ENCODE results near the gene DOCK3.
"Not testable (repeated sequence)": the region's sequence is repeated elsewhere in the genome, so short reads cannot be mapped to it uniquely, and the experiment has no call there.

Gene DOCK3

DNA sequence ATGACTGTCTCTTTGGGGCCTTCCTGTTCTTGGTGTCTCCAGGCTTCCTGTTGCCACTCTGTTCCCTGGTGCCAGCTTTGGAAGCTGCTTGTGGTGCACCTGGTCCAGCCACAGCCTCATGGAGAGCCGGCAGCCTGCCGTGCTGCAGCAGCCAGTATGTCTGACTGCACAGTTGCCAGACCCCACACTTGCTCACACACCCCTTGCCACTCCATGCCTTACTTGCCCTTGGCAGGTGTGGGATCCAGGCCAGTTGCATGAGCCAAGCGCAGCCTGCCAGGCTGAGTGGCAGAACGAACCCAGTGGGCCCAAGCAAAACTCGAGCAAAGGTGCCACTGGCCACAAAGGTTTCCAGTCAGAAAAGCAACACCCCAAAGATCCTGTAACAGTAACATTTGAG is 309.2 kb downstream of the DOCK3 start:
- no peak for DNase-seq (ENCODE audit: low read depth)

DNA sequence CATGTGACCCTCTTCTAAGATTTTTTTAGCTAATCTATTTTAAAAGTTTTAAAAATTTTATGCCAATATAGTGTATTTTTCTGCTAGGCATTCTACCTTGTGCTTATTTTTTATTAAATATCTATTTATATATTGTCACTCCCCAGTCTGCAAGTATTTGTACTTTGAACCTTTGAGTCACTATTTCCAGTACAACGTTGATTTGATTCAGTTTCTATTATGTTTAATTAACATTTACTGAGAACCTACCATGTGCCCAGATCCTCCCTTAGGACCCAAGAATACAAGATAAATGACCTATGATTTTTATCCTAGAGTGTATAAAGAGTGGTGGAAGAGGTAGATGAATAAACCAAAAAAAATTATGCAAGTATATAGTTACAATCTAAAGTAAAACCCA is 311.2 kb downstream of the DOCK3 start:
- DNase-seq (ENCODE audit: low read depth): no peak

DNA sequence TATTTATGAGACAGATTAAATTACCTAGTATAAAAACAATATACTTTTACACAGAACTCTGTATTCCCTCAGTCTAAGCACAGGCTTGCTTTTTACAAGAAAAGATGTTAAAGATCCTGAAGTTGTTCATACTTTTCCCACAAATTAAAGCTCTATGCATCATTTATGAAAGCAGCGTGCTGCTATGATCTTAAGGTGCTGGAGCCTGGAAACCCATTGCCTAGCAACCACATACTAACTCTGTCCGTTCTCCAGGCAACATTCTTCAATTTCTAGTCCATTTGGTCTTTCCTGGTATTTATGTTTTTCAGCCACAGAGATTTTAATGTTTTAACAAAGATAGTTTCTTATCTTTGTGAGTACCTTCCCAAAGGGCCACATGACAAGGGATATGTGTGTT is 312.0 kb downstream of the DOCK3 start:
- no peak for DNase-seq (ENCODE audit: low read depth)

DNA sequence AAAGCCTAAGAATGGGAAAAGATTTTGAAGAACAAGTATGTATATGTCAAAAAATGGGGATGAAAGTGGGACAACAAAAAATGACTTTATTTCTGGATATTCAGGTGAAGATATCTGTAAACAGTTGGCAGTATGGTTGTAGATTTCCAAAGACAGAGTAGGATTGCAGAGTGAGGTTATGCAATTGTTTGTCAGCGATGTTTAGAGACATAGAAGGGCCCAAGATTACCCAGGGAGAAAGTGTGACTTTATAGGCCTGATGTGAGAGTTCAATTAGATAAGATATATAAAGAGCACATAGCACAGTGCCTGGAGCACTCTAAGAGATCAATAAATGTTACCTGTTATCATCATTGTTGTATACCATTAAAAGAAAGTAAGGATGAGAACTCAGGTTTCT is 319.8 kb downstream of the DOCK3 start:
- DNase-seq (ENCODE audit: low read depth): no peak

DNA sequence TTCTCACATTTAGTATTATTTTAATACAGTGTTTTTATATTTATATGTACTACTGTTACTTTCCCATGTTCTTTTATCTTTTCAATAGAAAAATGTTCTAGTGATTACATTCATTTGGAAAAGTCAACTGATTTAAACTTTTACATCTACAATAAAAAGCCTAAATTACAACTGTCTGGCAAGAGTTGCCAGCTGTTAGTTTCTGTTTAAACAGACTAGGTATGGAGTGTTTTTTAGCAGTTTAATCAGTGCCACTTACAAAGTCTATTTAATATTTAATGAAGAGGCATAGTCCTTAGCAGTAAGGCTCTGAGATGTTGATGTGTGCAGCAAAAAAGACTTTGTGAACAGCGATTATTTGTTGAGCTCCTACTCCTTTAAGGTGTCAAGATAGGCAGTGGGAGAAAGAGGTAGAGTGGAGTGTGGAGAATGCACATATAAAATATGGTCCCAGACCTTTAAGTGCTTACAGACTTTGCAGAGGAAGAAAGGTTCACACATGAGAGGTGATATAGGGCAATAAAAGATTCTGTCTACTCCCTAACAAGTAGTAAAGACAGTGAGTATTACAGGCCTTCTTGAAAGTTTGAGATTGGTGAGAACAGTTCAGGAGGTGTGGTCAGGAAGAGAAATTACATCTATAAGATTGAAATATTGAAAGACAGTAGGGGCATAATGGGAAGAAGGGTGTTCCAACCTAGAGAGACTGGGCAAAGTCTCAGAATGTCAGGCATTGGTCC is 320.5 kb downstream of the DOCK3 start:
- no peak for DNase-seq (ENCODE audit: low read depth)

DNA sequence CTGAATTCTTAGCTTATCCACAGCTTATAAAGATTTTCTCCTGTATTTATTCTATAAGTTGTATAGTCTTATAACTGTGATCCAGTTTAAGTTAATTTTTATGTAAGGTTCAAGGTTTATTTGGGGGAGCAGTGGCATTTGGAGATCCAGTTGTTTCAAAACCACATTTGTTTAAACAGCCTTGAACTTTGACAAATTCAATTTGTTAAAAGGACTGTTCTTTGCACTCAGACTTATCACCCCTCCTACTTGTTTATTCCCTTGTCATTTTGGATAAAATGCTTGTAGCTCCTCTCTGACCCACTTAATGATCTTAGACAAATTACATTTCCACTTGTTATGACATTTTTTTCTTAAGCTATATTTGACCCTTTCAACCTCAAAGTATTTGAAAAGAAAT is 327.8 kb downstream of the DOCK3 start:
- no peak for DNase-seq (ENCODE audit: low read depth)

DNA sequence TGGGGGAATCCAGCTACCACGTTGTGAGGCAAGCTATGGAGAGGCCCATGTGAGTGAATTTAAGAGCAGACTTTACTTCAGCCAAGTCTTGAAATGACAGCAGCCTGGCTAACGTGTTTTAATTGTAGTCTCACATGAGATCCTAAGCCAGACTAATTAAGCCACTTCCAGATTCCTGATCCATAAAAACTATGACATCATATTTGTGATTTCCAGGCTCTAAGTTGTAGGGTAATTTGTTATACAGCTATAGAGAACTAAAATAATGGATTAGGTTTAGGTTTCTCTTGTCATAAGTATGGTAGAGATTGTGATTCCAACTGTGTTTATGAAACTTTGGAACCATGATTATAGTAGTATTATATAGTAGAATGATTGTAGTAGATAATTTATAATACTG is 329.5 kb downstream of the DOCK3 start:
- no peak for DNase-seq (ENCODE audit: low read depth)

DNA sequence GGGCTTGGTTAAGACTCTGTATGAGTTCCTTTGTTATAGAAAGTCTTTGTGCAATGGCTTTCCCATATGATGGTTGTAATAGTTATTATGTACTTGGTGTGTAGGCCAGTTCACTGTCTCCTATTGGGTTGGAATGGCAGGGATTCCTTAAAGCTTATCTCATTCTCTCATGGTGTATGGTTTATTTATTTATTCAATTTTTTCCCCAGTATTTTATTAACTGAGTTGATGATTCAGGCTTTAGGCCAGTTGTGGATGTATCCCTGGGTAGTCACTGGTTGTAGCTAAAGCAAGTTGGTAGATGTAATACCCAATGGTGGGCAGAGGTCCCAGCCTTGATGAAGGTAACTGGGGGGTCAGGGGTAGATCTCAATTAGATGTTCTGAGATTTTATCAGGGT is 349.4 kb downstream of the DOCK3 start:
- DNase-seq (ENCODE audit: low read depth): no peak

DNA sequence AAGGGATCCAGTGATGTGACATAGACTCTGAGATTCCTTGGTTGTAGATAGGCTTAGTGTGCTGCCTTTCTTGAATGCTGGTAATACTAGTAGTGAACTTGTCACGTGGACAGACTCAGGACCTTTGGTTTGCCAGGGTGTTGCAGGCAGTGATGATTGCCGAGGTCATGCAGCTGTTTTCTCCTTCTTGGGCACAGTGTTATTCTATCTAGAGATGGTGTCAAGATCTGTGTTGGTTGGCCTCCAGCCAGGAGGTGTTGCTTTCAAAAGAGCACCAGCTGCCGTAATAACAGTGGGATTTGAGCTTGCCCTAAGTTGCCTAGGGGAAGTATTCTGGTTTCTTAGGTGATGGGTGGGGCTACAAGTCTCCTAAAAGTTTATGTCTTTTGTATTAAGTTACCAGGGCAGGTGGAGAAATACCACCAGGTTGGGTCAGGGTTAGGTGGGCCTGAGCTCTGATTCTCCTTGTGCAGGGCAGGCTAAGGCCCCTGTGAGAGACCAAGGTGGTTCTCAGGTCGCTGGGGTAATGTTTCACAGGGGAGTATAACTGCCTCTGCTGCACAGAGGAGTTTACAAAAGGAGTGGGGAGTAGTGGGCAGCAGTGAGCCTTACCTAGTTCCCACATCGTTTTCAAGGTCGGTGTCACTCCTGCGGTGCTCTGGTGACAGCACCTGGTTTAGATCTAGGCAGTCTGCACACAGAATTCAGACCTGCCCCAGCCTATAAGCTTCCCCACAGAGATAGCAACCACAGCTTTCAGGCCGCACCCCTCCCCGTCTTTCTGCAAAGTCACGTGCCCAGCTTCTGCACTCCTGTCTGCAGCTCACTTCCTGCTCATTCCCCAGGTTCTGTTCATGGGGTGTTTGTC is 350.3 kb downstream of the DOCK3 start:
- DNase-seq (ENCODE audit: low read depth): peak; percentile 12

DNA sequence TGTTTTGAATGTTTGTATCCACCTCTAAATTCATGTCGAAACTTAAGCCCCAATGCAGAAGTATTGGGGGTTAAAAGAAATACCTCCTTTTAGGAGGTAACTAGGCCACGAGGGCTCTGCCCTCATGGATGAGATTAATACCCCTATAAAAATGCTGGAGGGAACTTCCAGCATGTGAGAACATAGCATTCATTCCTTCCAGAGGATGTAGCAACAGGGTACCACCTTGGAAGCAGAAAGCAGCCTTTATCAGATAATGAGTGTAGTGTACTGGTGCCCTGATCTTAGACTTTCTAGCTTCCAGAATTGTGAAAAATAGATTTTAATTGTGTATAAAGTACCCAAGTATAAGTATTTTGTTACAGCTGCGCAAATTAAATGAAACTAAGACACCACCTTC is 356.9 kb downstream of the DOCK3 start:
- DNase-seq (ENCODE audit: low read depth): no peak

DNA sequence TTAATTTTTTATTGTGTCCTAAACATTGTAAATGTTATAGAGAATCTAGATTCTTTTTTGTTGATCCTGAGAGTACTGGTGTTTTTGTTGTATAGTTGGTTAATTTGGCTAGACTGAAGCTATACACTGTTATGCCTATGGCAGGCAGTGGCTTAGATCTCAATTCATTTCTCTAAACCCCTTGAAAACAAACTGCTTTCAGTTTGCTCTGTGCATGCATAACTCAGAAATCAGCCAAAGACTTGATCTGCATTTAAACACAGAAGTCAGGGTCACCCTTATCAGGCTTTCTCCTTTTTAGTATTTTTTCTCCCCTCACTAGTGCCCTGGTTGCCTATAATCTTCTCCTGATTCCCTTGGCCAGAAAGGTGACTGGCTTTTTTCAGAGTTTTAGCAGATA is 360.9 kb downstream of the DOCK3 start:
- no peak for DNase-seq (ENCODE audit: low read depth)

DNA sequence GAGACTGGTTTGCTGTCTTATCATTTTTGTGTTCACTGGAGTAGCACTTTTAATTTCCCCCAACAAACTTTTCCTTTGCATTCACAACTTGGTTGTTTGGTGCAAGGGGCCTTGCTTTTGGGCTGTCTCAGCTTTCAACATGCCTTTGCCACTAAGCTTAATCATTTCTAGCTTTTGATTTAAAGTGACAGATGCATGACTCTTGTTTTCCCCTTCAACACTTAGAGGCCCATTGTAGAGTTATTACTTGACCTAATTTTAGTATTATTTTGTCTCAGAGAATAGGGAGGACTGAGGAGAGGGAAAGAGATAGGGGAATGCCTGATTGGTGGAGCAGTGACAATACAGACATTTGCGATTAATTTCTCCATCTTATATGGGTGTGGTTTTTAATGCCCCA is 370.3 kb downstream of the DOCK3 start:
- DNase-seq (ENCODE audit: low read depth): no peak

DNA sequence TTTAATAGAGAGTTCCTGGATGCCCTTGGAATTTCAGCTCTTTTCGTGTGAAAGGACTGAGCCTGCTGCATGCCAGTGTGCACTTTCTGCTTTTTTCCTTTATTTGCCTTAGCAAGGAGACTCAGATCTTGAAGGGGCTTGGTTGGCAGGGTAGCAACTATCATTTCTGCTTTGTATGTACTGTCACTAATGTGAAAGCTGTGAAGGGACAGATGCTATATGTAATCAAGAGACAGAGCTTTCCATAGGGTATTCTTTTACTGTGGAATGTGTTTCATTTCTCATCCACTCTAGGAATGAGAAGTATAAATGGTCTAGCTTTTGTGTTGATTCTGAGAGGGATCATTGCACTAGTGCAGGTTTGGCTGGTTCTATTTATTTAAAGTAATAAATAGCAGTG is 377.8 kb downstream of the DOCK3 start:
- no peak for DNase-seq (ENCODE audit: low read depth)

DNA sequence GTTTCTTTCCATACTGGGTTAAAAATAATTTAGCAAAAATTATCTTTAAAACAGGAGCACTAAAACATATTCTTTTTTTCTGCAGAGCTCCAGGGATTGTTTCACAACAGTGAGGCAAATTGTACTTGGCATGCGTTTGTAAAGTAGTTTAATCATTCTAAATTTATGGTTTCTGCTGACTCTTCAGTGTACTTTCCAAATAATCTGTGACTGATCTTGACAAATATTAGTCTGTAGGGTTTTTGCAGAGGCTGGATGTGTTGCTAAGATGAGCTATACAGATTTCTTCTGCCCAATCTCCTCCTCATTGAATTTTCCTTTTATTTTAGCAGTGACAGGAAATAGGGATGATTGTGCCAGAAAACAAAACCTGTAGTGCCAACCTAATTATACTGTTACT is 382.4 kb downstream of the DOCK3 start:
- no peak for DNase-seq (ENCODE audit: low read depth)

DNA sequence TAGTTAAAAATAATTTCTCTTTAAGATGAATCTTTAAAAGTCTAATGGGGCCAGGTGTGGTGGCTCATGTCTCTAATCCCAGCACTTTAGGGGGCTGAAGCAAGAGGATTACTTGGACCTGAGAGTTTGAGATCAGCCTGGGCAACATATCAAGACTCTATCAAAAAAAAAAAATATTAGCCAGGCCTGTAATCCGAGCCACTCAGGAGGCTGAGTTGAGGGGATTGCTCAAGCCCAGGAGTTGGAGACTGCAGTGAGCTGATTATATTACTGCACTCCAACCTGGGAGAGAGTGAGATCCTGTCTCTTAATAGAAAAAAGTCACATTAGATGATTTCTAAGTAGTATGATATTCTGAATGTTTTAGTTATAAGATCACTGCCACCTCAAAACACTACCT is 388.3 kb downstream of the DOCK3 start:
- no peak for DNase-seq (ENCODE audit: low read depth)

DNA sequence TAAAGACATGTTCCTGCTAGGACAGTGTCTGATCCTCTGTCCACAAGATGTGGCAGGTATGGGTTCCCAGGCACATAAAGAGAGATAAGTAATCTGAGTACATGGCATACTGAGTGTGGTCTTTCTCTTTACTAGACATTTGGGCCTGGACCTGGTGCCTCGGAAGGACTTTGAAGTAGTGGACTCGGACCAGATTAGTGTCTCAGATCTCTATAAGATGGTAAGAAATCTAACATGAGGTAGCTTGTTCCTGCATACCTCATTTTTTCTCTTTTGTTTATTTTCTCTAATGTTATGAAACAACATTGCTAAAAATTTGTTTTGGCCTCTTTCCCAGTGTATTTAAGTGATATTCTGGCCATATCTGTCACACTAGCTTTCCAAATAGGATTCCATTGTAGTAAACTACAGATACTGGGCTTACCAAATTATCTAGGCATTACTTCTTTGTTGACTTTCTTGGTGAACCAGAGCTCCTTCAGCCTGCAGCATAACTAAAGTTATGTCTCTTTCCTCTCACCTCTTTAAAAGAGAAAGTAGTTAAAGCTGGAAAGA is 400.6 kb downstream of the DOCK3 start:
- no peak for DNase-seq (ENCODE audit: low read depth)

DNA sequence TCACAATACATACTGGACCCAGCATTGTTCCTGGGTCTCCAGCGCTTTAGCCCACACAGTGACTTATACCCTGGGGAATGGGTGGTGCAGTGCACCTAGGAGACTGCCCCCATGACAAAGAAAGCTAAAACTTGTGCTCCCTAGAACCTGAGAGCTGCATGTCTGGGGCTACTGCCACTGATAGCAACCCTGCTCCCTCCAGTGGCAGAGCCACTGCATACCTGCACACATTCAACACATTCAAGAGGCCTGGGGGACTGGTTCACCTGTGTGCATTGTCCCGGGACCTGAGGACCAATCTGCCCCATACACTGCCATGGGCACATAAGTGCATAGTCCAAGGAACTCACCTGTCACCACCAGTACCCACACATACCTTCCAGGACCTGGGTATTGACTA is 407.6 kb downstream of the DOCK3 start:
- no peak for DNase-seq (ENCODE audit: low read depth)

DNA sequence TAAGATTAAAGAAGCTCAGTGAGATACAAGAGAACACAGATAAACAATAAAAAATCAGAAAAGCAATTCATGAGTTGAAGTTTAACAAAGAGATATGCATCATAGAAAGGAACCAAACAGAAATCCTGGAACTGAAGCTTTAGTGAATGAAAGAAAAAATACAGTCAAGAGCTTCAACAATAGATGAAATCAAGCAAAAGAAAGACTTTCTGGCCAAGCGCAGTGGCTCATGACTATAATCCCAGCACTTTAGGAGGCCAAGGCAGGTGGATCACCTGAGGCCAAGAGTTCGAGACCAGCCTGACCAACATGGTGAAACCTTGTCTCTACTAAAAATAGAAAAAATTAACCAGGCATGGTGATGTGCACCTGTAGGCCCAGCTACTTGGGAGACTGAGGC is 408.8 kb downstream of the DOCK3 start:
- DNase-seq (ENCODE audit: low read depth): no peak

DNA sequence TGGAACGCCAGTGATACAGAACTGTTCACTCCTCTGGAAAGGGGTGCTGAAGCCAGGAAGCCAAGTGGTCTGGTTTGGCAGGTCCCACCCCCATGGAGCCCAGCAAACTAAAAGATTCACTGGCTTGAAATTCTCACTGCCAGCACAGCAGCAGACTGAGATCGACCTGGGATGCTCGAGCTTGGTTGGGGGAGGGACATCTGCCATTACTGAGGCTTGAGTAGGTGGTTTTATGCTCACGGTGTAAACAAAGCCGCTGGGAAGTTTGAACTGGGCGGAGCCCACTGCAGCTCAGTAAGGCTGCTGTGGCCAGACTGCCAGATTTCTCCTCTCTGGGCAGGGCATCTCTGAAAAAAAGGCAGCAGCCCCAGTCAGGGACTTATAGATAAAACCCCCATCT is 417.4 kb downstream of the DOCK3 start:
- not testable (repeated sequence) for DNase-seq (ENCODE audit: low read depth)

DNA sequence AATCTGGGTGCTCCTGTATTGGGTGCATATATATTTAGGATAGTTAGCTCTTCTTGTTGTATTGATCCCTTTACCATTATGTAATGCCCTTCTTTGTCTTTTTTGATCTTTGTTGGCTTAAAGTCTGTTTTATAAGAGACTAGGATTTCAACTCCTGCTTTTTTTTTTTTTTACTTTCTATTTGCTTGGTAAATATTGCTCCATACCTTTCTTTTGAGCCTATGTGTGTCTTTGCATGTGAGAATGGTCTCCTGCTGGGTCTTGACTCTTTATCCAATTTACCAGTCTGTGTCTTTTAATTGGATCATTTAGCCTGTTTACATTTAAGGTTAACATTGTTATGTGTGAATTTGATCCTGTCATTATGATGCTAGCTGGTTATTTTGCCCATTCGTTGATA is 420.1 kb downstream of the DOCK3 start:
- not testable (repeated sequence) for DNase-seq (ENCODE audit: low read depth)

DNA sequence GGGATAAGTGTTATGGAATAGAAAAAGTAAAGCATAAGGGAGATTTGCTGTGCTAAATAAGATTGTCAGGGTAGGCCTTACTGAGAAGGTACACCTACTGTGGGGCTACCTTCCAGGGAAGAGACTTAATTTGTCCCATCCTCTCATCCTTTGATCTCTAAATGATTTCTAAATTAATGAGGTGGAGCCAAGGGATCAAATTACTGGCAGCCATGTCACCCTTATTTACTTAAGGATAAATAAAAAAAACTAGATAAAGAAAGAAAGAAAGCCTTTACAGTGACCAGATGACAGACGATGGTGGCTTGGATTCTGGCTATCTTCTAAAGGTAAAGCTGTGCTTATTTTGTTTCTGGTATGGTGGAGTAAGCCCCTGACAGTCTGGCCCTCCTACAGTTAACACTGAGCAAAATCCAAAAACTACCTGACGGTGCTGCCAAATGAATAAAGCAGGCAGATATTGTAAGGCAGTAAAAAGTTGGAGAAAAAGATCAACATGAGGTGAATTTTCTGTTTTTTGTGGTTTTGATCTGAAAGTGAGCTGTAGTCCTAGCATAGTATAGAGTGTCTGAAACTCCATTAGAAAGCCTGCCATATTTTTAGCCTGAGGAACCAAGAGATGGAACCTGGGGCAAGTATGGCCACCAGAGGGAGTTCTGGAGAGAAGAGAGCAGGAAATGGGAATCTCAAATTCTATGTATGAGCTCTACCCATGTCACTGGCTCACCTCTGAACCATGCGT is 425.2 kb downstream of the DOCK3 start:
- DNase-seq (ENCODE audit: low read depth): peak; percentile 8

DNA sequence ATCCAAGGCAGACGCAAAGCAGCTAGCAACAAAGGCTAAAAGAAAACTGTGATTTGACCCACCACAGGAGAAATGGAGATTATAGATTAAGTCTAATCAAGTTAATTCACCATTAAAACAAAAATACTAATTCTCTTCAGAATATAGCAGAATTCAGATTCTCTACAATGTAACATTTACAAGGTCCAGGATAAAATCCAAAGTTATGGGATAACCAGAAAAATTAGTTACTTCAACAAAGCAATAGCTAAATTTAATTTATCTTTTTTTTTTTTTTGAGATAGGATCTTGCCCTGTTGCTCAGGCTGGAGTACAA is 425.8 kb downstream of the DOCK3 start:
- no peak for DNase-seq (ENCODE audit: low read depth)

DNA sequence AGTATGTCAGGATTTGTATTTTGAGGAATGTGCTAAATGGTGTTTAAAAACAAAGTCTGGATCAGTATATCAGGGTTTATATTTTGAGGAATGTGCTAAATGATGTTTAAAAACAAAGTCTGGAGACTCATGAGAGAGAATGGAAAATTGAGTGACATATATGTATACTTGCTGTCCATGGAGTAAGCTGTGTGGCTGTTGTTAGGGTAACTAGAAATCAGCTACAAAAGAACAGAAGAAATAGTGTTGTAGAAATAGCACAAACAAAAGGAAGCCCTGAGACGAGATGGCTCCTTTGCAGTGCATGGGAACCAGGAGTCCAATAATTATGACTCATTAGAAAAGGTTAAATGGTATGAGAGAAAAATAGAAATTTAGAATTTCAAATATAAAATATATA is 427.7 kb downstream of the DOCK3 start:
- DNase-seq (ENCODE audit: low read depth): no peak

Data from CMK (cell line).